Activated T-helper 2 cell treated with anti-CD3 and anti-CD28 coated beads, Interferon-gamma antibody, Interleukin-2, Interleukin-4, amounts not matched to agents 10 μg/mL and 5 μg/mL and 100 μg/mL, durations not matched to agents 14 hours and 24 hours and 36 hours (primary cell): ENCODE results near the gene SOCS7. TPM values are rescaled to one million over a fixed set of nuclear protein-coding genes. Genes with fewer than 3 reads are reported as not detected.
A peak's percentile ranks its signal among the peaks of the same experiment; 100 is the strongest.
"Not testable (repeated sequence)": the region's sequence is repeated elsewhere in the genome, so short reads cannot be mapped to it uniquely, and the experiment has no call there.

Experiments used
- DNase-seq: peaks from one replicate; pipeline ENCODE4 v3.0.0; 2021; ENCODE audit warnings: low spot score
- H3K27ac Mint-ChIP-seq: one replicate; pipeline ENCODE4 v1.8.0; 2021; ENCODE audit warnings: mixed read lengths
- H3K27me3 Mint-ChIP-seq: one replicate; pipeline ENCODE4 v1.8.0; 2021; ENCODE audit warnings: low read depth, mixed read lengths
- H3K36me3 Mint-ChIP-seq: one replicate; pipeline ENCODE4 v1.8.0; 2021; ENCODE audit warnings: low read depth, mixed read lengths
- H3K4me1 Mint-ChIP-seq: one replicate; pipeline ENCODE4 v1.8.0; 2021; ENCODE audit warnings: low read depth, mixed read lengths
- H3K4me3 Mint-ChIP-seq: one replicate; pipeline ENCODE4 v1.8.0; 2021; ENCODE audit warnings: low read depth, mild to moderate bottlenecking, moderate library complexity, mixed read lengths
- H3K9me3 Mint-ChIP-seq: one replicate; pipeline ENCODE4 v1.8.0; 2021; ENCODE audit warnings: mixed read lengths
- intact Hi-C: fragments of 100-400 bp; cut with micrococcal nuclease; formaldehyde crosslinking; loops from one replicate; pipeline ENCODE4 v1.15.1; 2023
- total RNA-seq: library from RNA; stranded (reverse); gene quantifications from 2 replicates; pipeline ENCODE4 v1.2.3, GENCODE V29; 2022

Gene SOCS7
- total RNA-seq, 1 donor from 2014 or later = 25.9 TPM

- H3K4me3 Mint-ChIP-seq = no peak overlapping the region
- no peaks in the 10 kb centered on the region for H3K36me3 Mint-ChIP-seq
- peaks cover 18% of the 10 kb centered on the region for H3K27me3 Mint-ChIP-seq
- H3K9me3 Mint-ChIP-seq = no peaks in the 10 kb centered on the region
- no peak overlapping the region for H3K27ac Mint-ChIP-seq
- intact Hi-C loops = no loop called here
- H3K4me1 Mint-ChIP-seq = peaks cover 5% of the 10 kb centered on the region
- DNase-seq = no peak
These were observed 79.2 kb downstream of the SOCS7 start for GRCh38 chr17:38430822-38431221.

GRCh38 chr17:38431346-38432145 is 79.9 kb downstream of the SOCS7 start:
- H3K4me3 Mint-ChIP-seq = no peak overlapping the region
- intact Hi-C loops = no loop called here
- peaks cover 18% of the 10 kb centered on the region for H3K27me3 Mint-ChIP-seq

GRCh38 chr17:38434178-38434665 is 82.6 kb downstream of the SOCS7 start:
- H3K27me3 Mint-ChIP-seq = peaks cover 14% of the 10 kb centered on the region
- H3K27ac Mint-ChIP-seq = no peak overlapping the region
- intact Hi-C loops = no loop called here
- DNase-seq = no peak
- no peaks in the 10 kb centered on the region for H3K9me3 Mint-ChIP-seq
- H3K4me1 Mint-ChIP-seq = no peaks in the 10 kb centered on the region
- no peak overlapping the region for H3K4me3 Mint-ChIP-seq
- no peaks in the 10 kb centered on the region for H3K36me3 Mint-ChIP-seq

More at GRCh38 chr17:38431346-38432145, 79.9 kb downstream of the SOCS7 start:
- Mint-ChIP-seq H3K27ac (no peak overlapping the region), H3K9me3 (no peaks in the 10 kb centered on the region), H3K36me3 (no peaks in the 10 kb centered on the region), H3K4me1 (peaks cover 5% of the 10 kb centered on the region)
- DNase-seq = no peak

- intact Hi-C loops = no loop called here
- H3K36me3 Mint-ChIP-seq = no peaks in the 10 kb centered on the region
- no peak overlapping the region for H3K4me3 Mint-ChIP-seq
- no peak overlapping the region for H3K27ac Mint-ChIP-seq
- no peaks in the 10 kb centered on the region for H3K9me3 Mint-ChIP-seq
- DNase-seq = no peak
- peaks cover 4% of the 10 kb centered on the region for H3K27me3 Mint-ChIP-seq
- H3K4me1 Mint-ChIP-seq = no peaks in the 10 kb centered on the region
These were observed 84.2 kb downstream of the SOCS7 start for GRCh38 chr17:38435795-38436194.

GRCh38 chr17:38436386-38436785 is 84.7 kb downstream of the SOCS7 start:
- DNase-seq = no peak
- intact Hi-C loops = no loop called here
- no peaks in the 10 kb centered on the region for H3K9me3 Mint-ChIP-seq
- no peak overlapping the region for H3K4me3 Mint-ChIP-seq
- no peaks in the 10 kb centered on the region for H3K36me3 Mint-ChIP-seq
- H3K27ac Mint-ChIP-seq = no peak overlapping the region
- H3K4me1 Mint-ChIP-seq = no peaks in the 10 kb centered on the region
- peaks cover 5% of the 10 kb centered on the region for H3K27me3 Mint-ChIP-seq

- H3K4me3 Mint-ChIP-seq, H3K36me3 Mint-ChIP-seq, H3K4me1 Mint-ChIP-seq, H3K9me3 Mint-ChIP-seq, H3K27ac Mint-ChIP-seq, intact Hi-C loops, DNase-seq, H3K27me3 Mint-ChIP-seq: not testable (repeated sequence)
These were observed 85.7 kb downstream of the SOCS7 start for GRCh38 chr17:38437313-38437712.

- Mint-ChIP-seq H3K9me3 (no peaks in the 10 kb centered on the region), H3K27me3 (peaks cover 19% of the 10 kb centered on the region), H3K27ac (no peak overlapping the region), H3K36me3 (no peaks in the 10 kb centered on the region), H3K4me3 (no peak overlapping the region), H3K4me1 (no peaks in the 10 kb centered on the region)
- no peak for DNase-seq
- intact Hi-C loops = no loop called here
These were observed 87.8 kb downstream of the SOCS7 start for GRCh38 chr17:38439436-38439835.

GRCh38 chr17:38440614-38441397 is 89.2 kb downstream of the SOCS7 start:
- DNase-seq = no peak
- intact Hi-C loops = no loop called here
- Mint-ChIP-seq H3K4me3 (no peak overlapping the region), H3K27ac (no peak overlapping the region), H3K9me3 (no peaks in the 10 kb centered on the region), H3K36me3 (no peaks in the 10 kb centered on the region), H3K4me1 (no peaks in the 10 kb centered on the region), H3K27me3 (peaks cover 19% of the 10 kb centered on the region)

- intact Hi-C loops = no loop called here
- Mint-ChIP-seq H3K4me3 (no peak overlapping the region), H3K36me3 (no peaks in the 10 kb centered on the region), H3K27me3 (peaks cover 19% of the 10 kb centered on the region), H3K4me1 (no peaks in the 10 kb centered on the region), H3K9me3 (no peaks in the 10 kb centered on the region), H3K27ac (no peak overlapping the region)
- no peak for DNase-seq
These were observed 89.9 kb downstream of the SOCS7 start for GRCh38 chr17:38441429-38442061.

GRCh38 chr17:38442548-38442947 is 90.9 kb downstream of the SOCS7 start:
- intact Hi-C loops = no loop called here
- no peak for DNase-seq
- H3K9me3 Mint-ChIP-seq = no peaks in the 10 kb centered on the region
- H3K27me3 Mint-ChIP-seq = peaks cover 17% of the 10 kb centered on the region
- no peaks in the 10 kb centered on the region for H3K4me1 Mint-ChIP-seq
- H3K27ac Mint-ChIP-seq = no peak overlapping the region
- no peaks in the 10 kb centered on the region for H3K36me3 Mint-ChIP-seq
- H3K4me3 Mint-ChIP-seq = no peak overlapping the region

GRCh38 chr17:38443356-38444031 is 91.8 kb downstream of the SOCS7 start:
- intact Hi-C loops = no loop called here
- no peak for DNase-seq

GRCh38 chr17:38444151-38444550 is 92.5 kb downstream of the SOCS7 start:
- peak; percentile 33 for DNase-seq
- Mint-ChIP-seq H3K4me3 (no peak overlapping the region), H3K9me3 (no peaks in the 10 kb centered on the region), H3K27ac (no peak overlapping the region), H3K27me3 (peaks cover 17% of the 10 kb centered on the region), H3K4me1 (no peaks in the 10 kb centered on the region), H3K36me3 (no peaks in the 10 kb centered on the region)
- intact Hi-C loops = no loop called here

More at GRCh38 chr17:38443356-38444031, 91.8 kb downstream of the SOCS7 start:
- no peak overlapping the region for H3K4me3 Mint-ChIP-seq
- no peak overlapping the region for H3K27ac Mint-ChIP-seq
- no peaks in the 10 kb centered on the region for H3K9me3 Mint-ChIP-seq
- no peaks in the 10 kb centered on the region for H3K4me1 Mint-ChIP-seq
- no peaks in the 10 kb centered on the region for H3K36me3 Mint-ChIP-seq
- H3K27me3 Mint-ChIP-seq = peaks cover 17% of the 10 kb centered on the region
